Measurements from ENCODE around the gene GSAP. TPM values are rescaled to one million over a fixed set of nuclear protein-coding genes. Genes with fewer than 3 reads are reported as not detected.
"Not testable (repeated sequence)": the region's sequence is repeated elsewhere in the genome, so short reads cannot be mapped to it uniquely, and the experiment has no call there.

Gene GSAP
- total and polyA plus RNA-seq, 4 donors: 3.7 to 24.1 (median 8.0) TPM

DNA sequence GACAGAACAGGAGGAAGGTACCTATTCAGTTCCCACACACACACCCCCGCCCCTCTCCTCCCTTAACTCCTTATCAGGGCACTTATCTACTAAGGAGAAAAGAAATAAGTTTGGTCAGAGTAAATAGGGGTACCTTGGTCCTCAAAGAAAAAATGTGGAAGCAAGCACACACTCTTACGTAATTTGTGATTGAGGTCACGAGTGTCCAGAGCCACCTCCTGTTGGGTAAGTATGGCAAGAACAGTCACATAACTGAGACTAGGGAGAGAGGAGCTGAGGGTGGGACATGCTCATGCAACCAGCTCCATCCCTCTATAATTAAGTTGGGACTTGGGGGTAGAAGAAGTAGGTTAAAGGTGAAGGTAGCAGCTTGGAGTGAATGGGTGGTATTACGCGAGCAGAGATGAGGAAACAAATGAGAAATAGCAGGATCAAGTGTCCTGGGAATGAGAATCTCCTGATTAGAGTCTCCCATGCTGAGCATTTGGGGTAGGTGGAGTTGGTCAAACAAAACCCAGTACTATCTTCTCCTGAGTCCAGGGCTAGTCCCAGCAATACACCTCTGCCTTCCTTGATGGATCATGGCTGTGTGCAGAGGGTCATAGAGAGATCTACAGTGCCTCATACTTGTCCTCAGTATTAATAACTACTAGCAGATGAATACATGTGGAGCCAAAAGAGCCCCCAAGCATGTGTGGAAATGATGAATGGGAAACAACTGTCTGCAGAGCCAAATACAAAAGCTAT is 77.1 kb downstream of the GSAP start:
- H3K36me3 ChIP-seq (ENCODE audit: control insufficient read depth in 1 of 2, insufficient read depth in 2 of 2, low read length in 1 of 2): no peaks in the 10 kb centered on the region
- DNase-seq (no peak), ATAC-seq (ENCODE audit: low FRiP score) (no peak)
- no peak overlapping the region for H3K27ac ChIP-seq (ENCODE audit: low read depth in 1 of 2, low read length in 2 of 2)
- no peaks in the 10 kb centered on the region for H3K9me3 ChIP-seq (ENCODE audit: control insufficient read depth, low read length)
- intact Hi-C loops (cut with DNase I): no loop called here
- H3K4me3 ChIP-seq (ENCODE audit: low read length in 2 of 2): no peak overlapping the region
- H3K4me1 ChIP-seq (ENCODE audit: control insufficient read depth in 1 of 2, insufficient read depth in 2 of 2, low read length in 2 of 2): peaks cover 2 to 3% of the 10 kb centered on the region in 2 donors
- WGBS, 2 donors: 86 to 96% methylated on average over 5 of the region's 5 CpGs
- H3K27me3 ChIP-seq (ENCODE audit: control insufficient read depth in 1 of 2, insufficient read depth in 2 of 2, low read length in 1 of 2): no peaks in the 10 kb centered on the region

DNA sequence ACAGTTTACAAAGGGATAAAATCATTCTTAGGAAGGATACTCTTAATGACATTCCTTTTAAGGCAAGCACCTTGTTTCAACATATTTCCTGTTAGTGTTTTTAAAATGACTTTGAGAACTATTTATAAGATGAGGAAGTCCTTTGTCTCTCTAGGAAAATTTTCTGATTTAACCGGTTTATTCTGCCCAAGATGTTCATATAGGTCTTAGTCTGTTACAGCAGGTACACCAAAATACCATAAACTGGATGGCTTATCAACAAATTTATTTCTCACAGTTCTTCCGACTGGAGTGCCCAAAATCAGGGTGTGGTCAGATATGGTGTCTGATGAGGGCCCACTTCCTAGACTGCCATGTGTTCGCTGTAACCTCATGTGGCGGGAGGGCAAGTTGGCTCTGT is 77.9 kb downstream of the GSAP start:
- no peak overlapping the region for H3K27ac ChIP-seq (ENCODE audit: low read depth in 1 of 2, low read length in 2 of 2)
- no peaks in the 10 kb centered on the region for H3K27me3 ChIP-seq (ENCODE audit: control insufficient read depth in 1 of 2, insufficient read depth in 2 of 2, low read length in 1 of 2)
- intact Hi-C loops (cut with DNase I): no loop called here
- 68 to 81% methylated on average over 4 of the region's 4 CpGs for WGBS, 2 donors
- no peak overlapping the region for H3K4me3 ChIP-seq (ENCODE audit: low read length in 2 of 2)
- H3K9me3 ChIP-seq (ENCODE audit: control insufficient read depth, low read length): no peaks in the 10 kb centered on the region
- no peaks in the 10 kb centered on the region for H3K36me3 ChIP-seq (ENCODE audit: control insufficient read depth in 1 of 2, insufficient read depth in 2 of 2, low read length in 1 of 2)
- peaks cover 2 to 3% of the 10 kb centered on the region in 2 donors for H3K4me1 ChIP-seq (ENCODE audit: control insufficient read depth in 1 of 2, insufficient read depth in 2 of 2, low read length in 2 of 2)
- ATAC-seq (ENCODE audit: low FRiP score) (no peak), DNase-seq (no peak)

DNA sequence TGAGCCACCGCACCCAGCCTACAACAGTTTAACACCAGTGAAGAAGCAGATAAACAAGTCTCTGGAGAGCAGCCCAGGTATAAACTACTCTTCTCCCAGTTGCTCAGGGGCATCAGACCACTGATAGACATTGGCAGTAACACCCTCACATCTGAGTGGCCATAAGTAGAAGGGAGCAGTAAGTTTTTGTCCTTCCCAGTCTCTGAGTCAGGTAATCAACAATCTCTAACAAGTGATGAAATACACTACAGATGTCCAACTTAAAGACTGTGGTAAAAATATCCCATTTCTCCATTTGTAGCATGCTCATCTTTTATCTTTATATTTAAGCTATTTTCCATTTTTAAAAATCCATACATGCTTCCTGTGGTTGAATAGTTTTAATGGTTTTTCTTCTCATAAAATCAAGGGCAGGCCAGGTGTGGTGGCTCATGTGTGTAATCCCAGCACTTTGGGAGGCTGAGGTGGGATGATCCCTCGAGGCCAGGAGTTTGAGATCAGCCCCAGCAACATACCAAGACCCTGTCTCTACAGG is 78.6 kb downstream of the GSAP start:
- ATAC-seq (ENCODE audit: low FRiP score): no peak
- Histone ChIP-seq H3K36me3 (ENCODE audit: control insufficient read depth in 1 of 2, insufficient read depth in 2 of 2, low read length in 1 of 2) (no peaks in the 10 kb centered on the region), H3K4me3 (ENCODE audit: low read length in 2 of 2) (no peak overlapping the region), H3K27ac (ENCODE audit: low read depth in 1 of 2, low read length in 2 of 2) (no peak overlapping the region), H3K27me3 (ENCODE audit: control insufficient read depth in 1 of 2, insufficient read depth in 2 of 2, low read length in 1 of 2) (no peaks in the 10 kb centered on the region), H3K9me3 (ENCODE audit: control insufficient read depth, low read length) (no peaks in the 10 kb centered on the region), H3K4me1 (ENCODE audit: control insufficient read depth in 1 of 2, insufficient read depth in 2 of 2, low read length in 2 of 2) (peaks cover 2 to 3% of the 10 kb centered on the region in 2 donors)
- 94 to 96% methylated on average over 2 of the region's 2 CpGs for WGBS, 2 donors
- intact Hi-C loops (cut with DNase I): no loop called here
- no peak for DNase-seq

DNA sequence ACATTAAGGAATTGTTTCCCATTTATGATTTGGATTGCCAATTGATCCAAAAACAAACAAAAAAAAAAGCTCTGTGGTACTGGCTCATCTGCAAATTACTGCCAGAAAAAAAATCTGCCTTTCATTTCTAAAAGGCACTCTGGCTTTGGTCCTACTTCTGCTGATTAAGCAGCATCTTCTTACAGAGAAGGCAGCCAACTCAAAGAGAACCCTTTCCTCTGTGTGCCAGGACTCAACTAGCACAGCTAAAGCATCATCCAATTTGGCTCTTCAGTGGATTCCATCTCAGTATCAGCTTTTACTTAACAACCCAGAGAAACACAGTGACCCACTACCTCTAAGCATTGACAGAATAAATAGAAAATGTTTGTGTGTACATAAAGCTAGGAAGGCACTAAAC is 80.6 kb downstream of the GSAP start:
- Histone ChIP-seq H3K27me3 (ENCODE audit: control insufficient read depth in 1 of 2, insufficient read depth in 2 of 2, low read length in 1 of 2) (no peaks in the 10 kb centered on the region), H3K4me1 (ENCODE audit: control insufficient read depth in 1 of 2, insufficient read depth in 2 of 2, low read length in 2 of 2) (peaks cover 2 to 3% of the 10 kb centered on the region in 2 donors), H3K36me3 (ENCODE audit: control insufficient read depth in 1 of 2, insufficient read depth in 2 of 2, low read length in 1 of 2) (no peaks in the 10 kb centered on the region), H3K4me3 (ENCODE audit: low read length in 2 of 2) (no peak overlapping the region), H3K27ac (ENCODE audit: low read depth in 1 of 2, low read length in 2 of 2) (no peak overlapping the region), H3K9me3 (ENCODE audit: control insufficient read depth, low read length) (no peaks in the 10 kb centered on the region)
- ATAC-seq (ENCODE audit: low FRiP score) (no peak), DNase-seq (no peak)
- intact Hi-C loops (cut with DNase I): no loop called here

DNA sequence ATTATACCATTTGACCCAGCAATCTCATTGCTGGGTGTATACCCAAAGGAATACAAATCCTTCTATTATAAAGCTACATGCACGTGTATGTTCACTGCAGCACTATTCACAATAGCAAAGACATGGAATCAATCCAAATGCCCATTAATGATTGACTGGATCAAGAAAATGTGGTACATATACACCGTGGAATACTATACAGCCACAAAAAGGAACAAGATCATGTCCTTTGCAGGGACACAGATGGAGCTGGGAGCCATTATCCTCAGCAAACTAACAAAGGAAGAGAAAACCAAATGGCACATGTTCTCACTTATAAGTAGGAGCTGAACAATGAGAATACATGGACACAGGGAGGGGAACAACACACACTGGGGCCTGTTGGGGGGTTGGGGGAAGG is 82.1 kb downstream of the GSAP start:
- H3K4me3 ChIP-seq (ENCODE audit: low read length in 2 of 2); ATAC-seq (ENCODE audit: low FRiP score); H3K4me1 ChIP-seq (ENCODE audit: control insufficient read depth in 1 of 2, insufficient read depth in 2 of 2, low read length in 2 of 2); H3K9me3 ChIP-seq (ENCODE audit: control insufficient read depth, low read length); H3K27me3 ChIP-seq (ENCODE audit: control insufficient read depth in 1 of 2, insufficient read depth in 2 of 2, low read length in 1 of 2); H3K27ac ChIP-seq (ENCODE audit: low read depth in 1 of 2, low read length in 2 of 2); H3K36me3 ChIP-seq (ENCODE audit: control insufficient read depth in 1 of 2, insufficient read depth in 2 of 2, low read length in 1 of 2); DNase-seq: not testable (repeated sequence)
- 94% methylated on average over 2 of the region's 2 CpGs for WGBS, 2 donors
- intact Hi-C loops (cut with DNase I): loop anchor here (5.0 kb wide), 2 partner anchors 87 to 212 kb away; partner anchors contain the start of gene CCDC146 (in 2 of the 2)

DNA sequence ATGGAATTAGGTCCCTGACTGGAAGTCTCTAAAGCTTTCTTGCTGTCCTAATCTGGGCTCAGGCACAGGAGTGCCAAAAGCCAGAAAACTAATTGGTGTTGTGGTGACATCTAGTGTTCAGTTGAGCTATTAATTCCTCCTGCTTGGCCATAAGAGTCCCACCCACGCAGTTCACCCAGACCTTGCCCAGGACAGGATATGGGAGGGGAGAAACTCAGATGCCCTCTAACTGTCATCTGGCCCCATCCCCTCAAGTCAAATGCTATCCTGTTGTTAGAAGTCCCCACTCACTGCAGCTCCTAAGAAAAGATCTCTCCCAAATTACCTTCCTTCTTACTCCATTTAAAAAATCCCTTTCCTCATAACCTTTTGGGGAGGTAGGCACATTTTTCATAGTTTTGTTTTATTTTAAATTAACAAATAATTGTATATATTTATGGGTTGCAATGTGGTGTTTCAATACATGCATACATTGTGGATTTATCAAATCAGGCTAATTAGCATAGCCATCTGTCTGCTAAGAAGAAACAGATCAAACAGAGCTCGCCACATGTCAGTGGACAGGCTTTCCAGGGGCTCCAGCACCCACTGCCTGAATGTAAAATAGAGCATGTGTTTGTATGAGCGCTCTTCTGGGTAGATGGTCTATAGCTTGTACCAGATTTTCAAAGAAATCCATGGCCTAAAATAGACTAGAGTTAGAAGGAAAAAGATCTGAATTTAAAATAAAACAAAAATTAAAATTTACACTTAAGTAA is 84.0 kb downstream of the GSAP start:
- no peaks in the 10 kb centered on the region for H3K36me3 ChIP-seq (ENCODE audit: control insufficient read depth in 1 of 2, insufficient read depth in 2 of 2, low read length in 1 of 2)
- H3K9me3 ChIP-seq (ENCODE audit: control insufficient read depth, low read length): no peaks in the 10 kb centered on the region
- peak; percentile 92 for ATAC-seq (ENCODE audit: low FRiP score)
- WGBS, 2 donors: 48 to 50% methylated on average over 3 of the region's 3 CpGs
- DNase-seq: peak; percentile 72 to 74
- H3K4me3 ChIP-seq (ENCODE audit: low read length in 2 of 2): no peak overlapping the region
- intact Hi-C loops (cut with DNase I): loop anchor here (5.0 kb wide), 2 partner anchors 85 to 210 kb away; partner anchors contain the start of gene CCDC146 (in 2 of the 2)
- no peaks in the 10 kb centered on the region for H3K27me3 ChIP-seq (ENCODE audit: control insufficient read depth in 1 of 2, insufficient read depth in 2 of 2, low read length in 1 of 2)
- peaks cover 2 to 14% of the 10 kb centered on the region in 2 donors for H3K4me1 ChIP-seq (ENCODE audit: control insufficient read depth in 1 of 2, insufficient read depth in 2 of 2, low read length in 2 of 2)
- no peak overlapping the region for H3K27ac ChIP-seq (ENCODE audit: low read depth in 1 of 2, low read length in 2 of 2)

DNA sequence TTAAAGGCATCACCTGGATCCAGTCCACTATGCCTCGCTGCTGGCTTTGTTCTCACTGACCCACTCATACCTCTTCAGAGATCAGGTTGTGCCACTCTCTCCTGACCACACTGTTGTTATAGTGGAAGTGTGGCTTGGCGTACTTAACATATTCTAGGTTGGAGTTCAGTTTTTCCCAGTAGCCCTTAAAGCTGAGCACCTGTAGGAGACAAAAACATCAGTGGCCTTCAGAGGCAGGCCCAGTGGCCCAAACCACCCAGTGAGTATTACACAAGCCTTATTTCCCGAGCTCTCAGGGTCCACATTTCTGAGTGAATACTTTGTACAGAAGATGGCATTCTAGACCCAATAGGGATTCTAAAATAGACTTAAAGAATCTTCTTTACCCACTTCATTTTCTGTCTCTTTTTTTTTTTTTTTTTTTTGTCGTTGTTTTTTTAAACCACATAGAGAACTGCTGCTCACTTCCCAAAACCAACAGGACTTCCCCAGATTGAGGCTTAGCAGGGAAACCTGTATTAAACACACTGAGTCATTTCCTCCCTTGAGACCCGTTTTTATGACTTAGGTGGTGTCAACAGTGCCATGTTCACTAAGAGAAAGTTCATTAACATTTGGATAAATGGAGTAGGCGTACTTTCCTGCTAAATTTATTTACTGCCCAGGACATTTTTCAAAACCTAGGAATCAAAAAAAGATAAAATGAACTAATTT is 85.8 kb downstream of the GSAP start:
- Histone ChIP-seq H3K27me3 (ENCODE audit: control insufficient read depth in 1 of 2, insufficient read depth in 2 of 2, low read length in 1 of 2) (no peaks in the 10 kb centered on the region), H3K36me3 (ENCODE audit: control insufficient read depth in 1 of 2, insufficient read depth in 2 of 2, low read length in 1 of 2) (no peaks in the 10 kb centered on the region), H3K27ac (ENCODE audit: low read depth in 1 of 2, low read length in 2 of 2) (peak overlapping the region; percentile 4 to 12), H3K4me3 (ENCODE audit: low read length in 2 of 2) (no peak overlapping the region), H3K9me3 (ENCODE audit: control insufficient read depth, low read length) (no peaks in the 10 kb centered on the region), H3K4me1 (ENCODE audit: control insufficient read depth in 1 of 2, insufficient read depth in 2 of 2, low read length in 2 of 2) (peaks cover 0 to 16% of the 10 kb centered on the region in 2 donors)
- DNase-seq: no peak
- ATAC-seq (ENCODE audit: low FRiP score): peak; percentile 65
- WGBS, 2 donors: 56 to 59% methylated on average over 6 of the region's 6 CpGs
- intact Hi-C loops (cut with DNase I): loop anchor here (5.0 kb wide), 2 partner anchors 83 to 208 kb away; partner anchors contain the start of gene CCDC146 (in 2 of the 2)

DNA sequence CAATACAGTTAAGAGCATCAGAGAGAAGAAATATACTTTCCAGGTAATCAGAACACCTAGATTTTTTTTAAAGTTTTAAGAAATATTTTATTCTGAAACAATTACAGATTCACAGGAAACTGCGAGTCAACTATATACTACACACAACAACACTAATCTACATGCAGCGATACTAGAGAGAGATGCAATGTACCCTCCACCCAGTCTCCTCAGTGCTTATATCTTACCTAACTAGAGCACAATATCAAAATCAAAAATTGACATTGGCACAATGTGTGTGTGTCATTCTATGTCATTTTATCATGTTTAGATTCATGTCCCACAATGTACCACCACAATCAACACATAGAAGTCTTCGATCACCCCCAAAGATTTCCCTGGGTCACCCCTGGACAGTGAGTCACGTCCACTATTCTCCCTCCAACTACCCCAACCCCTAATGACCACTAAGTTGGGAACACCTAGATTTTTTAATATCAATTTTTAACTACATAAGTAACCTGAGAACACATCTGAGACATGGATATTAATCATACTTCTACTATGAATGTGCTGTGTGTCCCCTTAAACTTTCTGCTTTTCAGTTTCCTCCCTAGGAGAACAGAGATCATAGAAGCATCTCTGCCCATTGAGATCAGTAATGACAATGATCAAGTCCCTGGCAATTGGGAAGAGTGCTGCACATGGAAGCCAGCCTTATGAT is 86.5 kb downstream of the GSAP start:
- 89 to 94% methylated on average over 4 of the region's 4 CpGs for WGBS, 2 donors
- H3K27me3 ChIP-seq (ENCODE audit: control insufficient read depth in 1 of 2, insufficient read depth in 2 of 2, low read length in 1 of 2): no peaks in the 10 kb centered on the region
- no peak overlapping the region for H3K4me3 ChIP-seq (ENCODE audit: low read length in 2 of 2)
- DNase-seq (no peak), ATAC-seq (ENCODE audit: low FRiP score) (no peak)
- intact Hi-C loops (cut with DNase I): loop anchor here (5.0 kb wide), 2 partner anchors 82 to 207 kb away; partner anchors contain the start of gene CCDC146 (in 2 of the 2)
- peak overlapping the region; percentile 4 to 12 for H3K27ac ChIP-seq (ENCODE audit: low read depth in 1 of 2, low read length in 2 of 2)
- H3K36me3 ChIP-seq (ENCODE audit: control insufficient read depth in 1 of 2, insufficient read depth in 2 of 2, low read length in 1 of 2): no peaks in the 10 kb centered on the region
- H3K4me1 ChIP-seq (ENCODE audit: control insufficient read depth in 1 of 2, insufficient read depth in 2 of 2, low read length in 2 of 2): peaks cover 0 to 16% of the 10 kb centered on the region in 2 donors
- H3K9me3 ChIP-seq (ENCODE audit: control insufficient read depth, low read length): no peaks in the 10 kb centered on the region
